Ishikawa (cell line): Measurements from ENCODE around the gene LAMB3.

Source experiments
- CEBPB ChIP-seq: IDR thresholded peaks from 2 replicates; pipeline ENCODE4 v1.6.1; 2012
- CREB1 ChIP-seq: IDR thresholded peaks from 2 replicates; pipeline ENCODE4 v1.6.1; 2012; ENCODE audit warnings: low read depth
- EGR1 ChIP-seq: IDR thresholded peaks from 2 replicates; pipeline ENCODE4 v1.6.1; 2012
- EP300 ChIP-seq: IDR thresholded peaks from 2 replicates; pipeline ENCODE4 v1.6.1; 2012; ENCODE audit warnings: borderline replicate concordance
- FOXM1 ChIP-seq: IDR thresholded peaks from 2 replicates; pipeline ENCODE4 v1.6.1; 2012; ENCODE audit warnings: low read depth, borderline replicate concordance
- MAX ChIP-seq: IDR thresholded peaks from 2 replicates; pipeline ENCODE4 v1.6.1; 2012
- NFIC ChIP-seq: IDR thresholded peaks from 2 replicates; pipeline ENCODE4 v1.6.1; 2012
- RAD21 ChIP-seq: IDR thresholded peaks from 2 replicates; pipeline ENCODE4 v1.6.1; 2012; ENCODE audit warnings: low read depth
- TAF1 ChIP-seq: IDR thresholded peaks from 2 replicates; pipeline ENCODE4 v1.6.1; 2012; ENCODE audit warnings: low read depth, mild to moderate bottlenecking
- TCF12 ChIP-seq: IDR thresholded peaks from 2 replicates; pipeline ENCODE4 v1.6.1; 2012; ENCODE audit warnings: low read depth
- TEAD4 ChIP-seq: IDR thresholded peaks from 2 replicates; pipeline ENCODE4 v1.6.1; 2012
- USF1 ChIP-seq: IDR thresholded peaks from 2 replicates; pipeline ENCODE4 v1.6.1; 2012
- YY1 ChIP-seq: IDR thresholded peaks from 2 replicates; pipeline ENCODE4 v1.6.1; 2012; ENCODE audit warnings: low read depth
- ZBTB7A ChIP-seq: IDR thresholded peaks from 2 replicates; pipeline ENCODE4 v1.6.1; 2012; ENCODE audit warnings: low read depth
- TF ChIP-seq, protein P1 (sequence below): IDR thresholded peaks from 2 replicates; pipeline ENCODE4 v1.6.1; 2012; ENCODE audit warnings: low read depth, mild to moderate bottlenecking

LAMB3 gene

DNA sequence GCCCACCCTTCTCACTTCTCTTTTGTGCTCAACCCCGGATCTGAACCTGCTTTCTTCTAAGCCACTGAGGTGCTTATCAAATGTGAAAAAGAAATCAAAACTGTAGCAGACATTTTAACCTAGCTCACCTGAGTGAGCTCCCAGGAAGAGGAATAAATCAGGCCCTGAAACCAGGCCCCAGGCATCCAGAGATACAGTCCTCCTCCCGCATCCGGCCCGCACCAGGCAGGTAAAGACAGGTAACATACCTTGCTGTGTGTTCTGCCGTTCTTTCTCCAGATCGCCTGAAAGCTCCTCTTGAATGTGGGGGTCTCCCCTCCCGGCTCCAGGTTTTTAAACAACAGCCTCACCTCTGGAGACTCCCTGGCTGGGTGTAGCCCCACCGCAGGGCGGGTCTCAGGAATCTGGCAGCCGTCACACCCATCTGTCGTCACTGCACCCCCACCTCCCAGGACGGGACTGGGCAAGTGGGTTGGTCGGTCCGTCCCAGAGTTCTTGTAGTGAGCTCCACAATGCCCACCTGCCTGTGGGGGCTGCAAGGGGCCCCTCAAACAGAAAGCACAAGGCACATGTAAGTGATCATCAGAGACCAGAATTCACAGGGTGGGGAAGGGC lies at the start of gene LAMB3:
Gene LAMB3, minus strand, starts transcription at position 305 of the 615 bp plus-strand sequence. CDS start 1,481 bp downstream, outside the sequence.
- TF ChIP-seq TAF1: no peak
- TF ChIP-seq EP300: 0 out of 2 replicates have a peak, but pooled peaks have one; percentile 21
- no peak for TF ChIP-seq CREB1
- no peak for TF ChIP-seq TCF12
- peak; percentile 64; the same call in 1 of the 2 replicates for TF ChIP-seq TEAD4
- peak; percentile 49; the same call in 1 of the 2 replicates for TF ChIP-seq NFIC
- TF ChIP-seq, protein P1, sequence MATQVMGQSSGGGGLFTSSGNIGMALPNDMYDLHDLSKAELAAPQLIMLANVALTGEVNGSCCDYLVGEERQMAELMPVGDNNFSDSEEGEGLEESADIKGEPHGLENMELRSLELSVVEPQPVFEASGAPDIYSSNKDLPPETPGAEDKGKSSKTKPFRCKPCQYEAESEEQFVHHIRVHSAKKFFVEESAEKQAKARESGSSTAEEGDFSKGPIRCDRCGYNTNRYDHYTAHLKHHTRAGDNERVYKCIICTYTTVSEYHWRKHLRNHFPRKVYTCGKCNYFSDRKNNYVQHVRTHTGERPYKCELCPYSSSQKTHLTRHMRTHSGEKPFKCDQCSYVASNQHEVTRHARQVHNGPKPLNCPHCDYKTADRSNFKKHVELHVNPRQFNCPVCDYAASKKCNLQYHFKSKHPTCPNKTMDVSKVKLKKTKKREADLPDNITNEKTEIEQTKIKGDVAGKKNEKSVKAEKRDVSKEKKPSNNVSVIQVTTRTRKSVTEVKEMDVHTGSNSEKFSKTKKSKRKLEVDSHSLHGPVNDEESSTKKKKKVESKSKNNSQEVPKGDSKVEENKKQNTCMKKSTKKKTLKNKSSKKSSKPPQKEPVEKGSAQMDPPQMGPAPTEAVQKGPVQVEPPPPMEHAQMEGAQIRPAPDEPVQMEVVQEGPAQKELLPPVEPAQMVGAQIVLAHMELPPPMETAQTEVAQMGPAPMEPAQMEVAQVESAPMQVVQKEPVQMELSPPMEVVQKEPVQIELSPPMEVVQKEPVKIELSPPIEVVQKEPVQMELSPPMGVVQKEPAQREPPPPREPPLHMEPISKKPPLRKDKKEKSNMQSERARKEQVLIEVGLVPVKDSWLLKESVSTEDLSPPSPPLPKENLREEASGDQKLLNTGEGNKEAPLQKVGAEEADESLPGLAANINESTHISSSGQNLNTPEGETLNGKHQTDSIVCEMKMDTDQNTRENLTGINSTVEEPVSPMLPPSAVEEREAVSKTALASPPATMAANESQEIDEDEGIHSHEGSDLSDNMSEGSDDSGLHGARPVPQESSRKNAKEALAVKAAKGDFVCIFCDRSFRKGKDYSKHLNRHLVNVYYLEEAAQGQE: no peak
- 0 out of 2 replicates have a peak, but pooled peaks have one; percentile 6 for TF ChIP-seq YY1
- no peak for TF ChIP-seq FOXM1
- no peak for TF ChIP-seq RAD21
- TF ChIP-seq ZBTB7A: peak; percentile 40; the same call in 1 of the 2 replicates
- TF ChIP-seq CEBPB: no peak

- TF ChIP-seq ZBTB7A (no peak), EGR1 (no peak), FOXM1 (no peak), TCF12 (no peak), NFIC (no peak), EP300 (no peak), CREB1 (no peak), MAX (no peak)
- TF ChIP-seq, protein P1: no peak
Measured at GRCh38 chr1:209697126-209697525, 44.9 kb upstream of the LAMB3 start.

- TF ChIP-seq TCF12 (no peak), CREB1 (no peak), FOXM1 (no peak), EGR1 (no peak), TAF1 (no peak), TEAD4 (no peak), USF1 (no peak), EP300 (no peak), ZBTB7A (no peak), MAX (no peak), RAD21 (no peak), CEBPB (no peak), YY1 (no peak), NFIC (no peak)
- TF ChIP-seq, protein P1: no peak
Measured at GRCh38 chr1:209696673-209697072, 44.4 kb upstream of the LAMB3 start.

GRCh38 chr1:209692745-209693504 lies 40.7 kb upstream of the LAMB3 start:
- TF ChIP-seq NFIC: no peak
- TF ChIP-seq RAD21: peak; percentile 99

DNA sequence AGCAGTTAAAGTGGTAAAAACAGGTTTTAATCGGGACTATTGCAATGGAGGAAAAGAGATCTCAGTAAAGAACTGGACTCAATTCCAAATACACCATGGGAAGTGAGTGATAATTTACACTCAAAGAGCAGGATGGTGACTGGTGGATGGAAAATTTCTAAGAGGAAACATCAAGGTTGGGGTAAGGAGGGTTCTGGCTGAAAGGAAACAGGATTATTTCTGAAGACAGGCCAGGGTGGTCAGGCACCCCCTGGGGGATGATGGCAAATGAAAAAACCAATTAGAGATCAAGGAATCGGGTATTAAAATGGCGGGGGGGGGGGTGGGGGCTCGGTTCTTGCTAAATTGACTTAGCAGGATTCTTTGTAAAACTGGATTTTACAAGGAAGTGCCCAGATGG lies 40.1 kb upstream of the LAMB3 start:
- TF ChIP-seq CREB1 (no peak), YY1 (no peak), NFIC (no peak), ZBTB7A (no peak), CEBPB (no peak), RAD21 (no peak), TEAD4 (no peak), MAX (no peak), FOXM1 (no peak), TCF12 (no peak), EGR1 (no peak), EP300 (no peak), USF1 (no peak)
- TF ChIP-seq, protein P1: no peak
